Stimulated activated naive B cell treated with anti-CD40 and anti-IgM and Interleukin-4, amounts not matched to agents 10 μg/mL and 1 μg/mL and 100 μg/mL, for 72 hours (primary cell): ENCODE results near the gene POLR2L.
A peak's percentile ranks its signal among the peaks of the same experiment; 100 is the strongest.

Experiments
- ATAC-seq, 2 donors: fragments of 150-1000 bp; cut with Tn5 transposase; replicated peaks; 2 replicates each; pipeline ENCODE4 v1.10.0; 2021; ENCODE audit warnings: moderate library complexity in 1 of 2
- DNase-seq: peaks from one replicate; pipeline ENCODE4 v3.0.0; 2021
- H3K27ac Mint-ChIP-seq: one replicate; pipeline ENCODE4 v1.8.0; 2022; ENCODE audit warnings: mild to moderate bottlenecking, mixed read lengths
- H3K27me3 Mint-ChIP-seq, 2 donors: one replicate each; pipeline ENCODE4 v1.8.0; 2022; ENCODE audit warnings: mixed read lengths in 2 of 2
- H3K36me3 Mint-ChIP-seq, 2 donors: one replicate each; pipeline ENCODE4 v1.8.0; 2022; ENCODE audit warnings: mixed read lengths in 2 of 2, mild to moderate bottlenecking in 1 of 2
- H3K4me1 Mint-ChIP-seq, 2 donors: one replicate each; pipeline ENCODE4 v1.8.0; 2022; ENCODE audit warnings: mixed read lengths in 2 of 2, mild to moderate bottlenecking in 1 of 2
- H3K4me3 Mint-ChIP-seq, 2 donors: one replicate each; pipeline ENCODE4 v1.8.0; 2022; ENCODE audit warnings: mild to moderate bottlenecking in 2 of 2, mixed read lengths in 2 of 2, moderate library complexity in 1 of 2
- H3K9me3 Mint-ChIP-seq, 2 donors: one replicate each; pipeline ENCODE4 v1.8.0; 2022; ENCODE audit warnings: mixed read lengths in 2 of 2, mild to moderate bottlenecking in 1 of 2

Gene POLR2L

DNA sequence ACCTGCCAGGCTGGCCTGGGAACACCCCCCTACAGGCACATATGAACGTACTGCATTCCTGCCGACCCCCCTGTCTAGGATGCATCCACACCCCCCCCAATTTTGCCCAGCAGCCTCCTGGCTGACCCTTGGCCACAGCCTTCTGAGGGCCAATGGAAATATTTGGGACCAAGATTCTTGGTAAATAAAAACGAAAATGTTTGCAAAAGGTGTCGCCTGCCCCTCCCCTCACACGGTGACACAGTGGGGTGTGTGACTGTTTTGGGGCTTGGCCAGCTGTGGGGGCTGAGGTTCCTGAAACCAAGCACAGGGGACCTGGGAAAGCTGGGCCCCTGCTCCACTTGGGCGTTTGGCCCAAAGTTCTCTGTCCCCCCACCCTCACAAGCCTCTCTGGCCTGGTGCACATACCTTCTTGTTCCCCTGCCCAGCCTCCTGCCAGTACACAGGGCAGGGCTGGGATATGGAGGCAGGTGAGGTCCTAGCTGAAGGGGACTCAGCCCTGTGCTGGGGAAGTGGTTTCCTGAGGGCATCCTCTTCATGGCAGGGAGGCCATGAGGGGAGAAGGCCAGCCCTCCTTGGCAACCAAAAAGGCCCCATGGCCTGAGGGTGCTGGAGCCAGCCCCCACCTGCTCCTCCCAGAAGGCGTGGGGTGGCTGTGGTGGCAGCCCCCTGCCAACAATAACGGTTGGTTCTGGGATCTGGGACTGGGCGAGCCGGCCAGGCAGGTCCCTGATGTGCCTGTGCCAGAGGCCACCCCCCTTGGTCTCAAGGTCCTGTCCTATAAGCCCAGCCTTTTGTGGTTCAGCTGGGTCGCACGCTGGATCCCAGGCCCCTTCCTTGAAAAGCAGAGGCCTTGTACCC lies 16.7 kb downstream of the POLR2L start:
- no peaks in the 10 kb centered on the region for H3K9me3 Mint-ChIP-seq
- peaks cover 12 to 20% of the 10 kb centered on the region in 2 donors for H3K36me3 Mint-ChIP-seq
- H3K4me3 Mint-ChIP-seq: no peak overlapping the region
- peaks cover 29 to 49% of the 10 kb centered on the region in 2 donors for H3K4me1 Mint-ChIP-seq
- H3K27me3 Mint-ChIP-seq: peaks cover 28 to 33% of the 10 kb centered on the region in 2 donors
- DNase-seq (no peak), ATAC-seq (no peak)
- H3K27ac Mint-ChIP-seq: no peak overlapping the region

DNA sequence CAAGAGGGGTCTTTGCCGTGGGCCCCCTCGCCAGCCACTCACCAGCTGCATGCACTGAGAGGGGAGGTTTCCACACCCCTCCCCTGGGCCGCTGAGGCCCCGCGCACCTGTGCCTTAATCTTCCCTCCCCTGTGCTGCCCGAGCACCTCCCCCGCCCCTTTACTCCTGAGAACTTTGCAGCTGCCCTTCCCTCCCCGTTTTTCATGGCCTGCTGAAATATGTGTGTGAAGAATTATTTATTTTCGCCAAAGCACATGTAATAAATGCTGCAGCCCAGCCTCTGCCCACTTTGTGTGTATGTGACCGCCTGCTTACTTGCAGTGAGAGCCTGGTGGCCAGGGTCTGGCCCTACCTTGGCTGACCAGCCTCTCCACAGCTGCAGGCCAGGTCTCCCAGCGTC lies 17.4 kb downstream of the POLR2L start:
- H3K27me3 Mint-ChIP-seq: peaks cover 24 to 27% of the 10 kb centered on the region in 2 donors
- H3K36me3 Mint-ChIP-seq: peaks cover 12 to 20% of the 10 kb centered on the region in 2 donors
- no peak for DNase-seq
- no peak for ATAC-seq
- no peak overlapping the region for H3K4me3 Mint-ChIP-seq
- H3K9me3 Mint-ChIP-seq: no peaks in the 10 kb centered on the region
- H3K27ac Mint-ChIP-seq: no peak overlapping the region
- peaks cover 33 to 50% of the 10 kb centered on the region in 2 donors for H3K4me1 Mint-ChIP-seq

DNA sequence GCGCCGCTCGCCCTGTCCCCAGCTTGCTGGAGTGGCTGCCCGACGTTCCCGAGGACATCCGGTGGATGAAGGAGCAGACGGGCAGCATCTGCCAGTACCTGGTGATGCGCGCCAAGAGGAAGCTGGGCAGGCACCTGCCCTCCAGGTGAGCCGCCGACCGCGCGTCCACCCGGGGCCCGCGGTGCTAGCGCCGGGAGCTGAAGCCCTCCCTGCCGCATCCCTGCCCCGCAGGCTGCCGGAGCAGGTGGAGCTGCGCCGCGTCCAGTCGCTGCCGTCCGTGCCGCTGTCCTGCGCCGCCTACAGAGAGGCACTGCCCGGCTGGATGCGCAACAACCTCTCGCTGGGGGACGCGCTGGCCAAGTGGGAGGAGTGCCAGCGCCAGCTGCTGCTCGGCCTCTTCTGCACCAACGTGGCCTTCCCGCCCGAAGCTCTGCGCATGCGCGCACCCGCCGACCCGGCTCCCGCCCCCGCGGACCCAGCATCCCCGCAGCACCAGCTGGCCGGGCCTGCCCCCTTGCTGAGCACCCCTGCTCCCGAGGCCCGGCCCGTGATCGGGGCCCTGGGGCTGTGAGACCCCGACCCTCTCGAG lies 17.9 kb downstream of the POLR2L start:
- H3K36me3 Mint-ChIP-seq: peaks cover 12 to 20% of the 10 kb centered on the region in 2 donors
- DNase-seq (no peak), ATAC-seq (no peak)
- peaks cover 19 to 21% of the 10 kb centered on the region in 2 donors for H3K27me3 Mint-ChIP-seq
- peaks cover 31 to 47% of the 10 kb centered on the region in 2 donors for H3K4me1 Mint-ChIP-seq
- no peaks in the 10 kb centered on the region for H3K9me3 Mint-ChIP-seq
- H3K4me3 Mint-ChIP-seq: no peak overlapping the region
- no peak overlapping the region for H3K27ac Mint-ChIP-seq

DNA sequence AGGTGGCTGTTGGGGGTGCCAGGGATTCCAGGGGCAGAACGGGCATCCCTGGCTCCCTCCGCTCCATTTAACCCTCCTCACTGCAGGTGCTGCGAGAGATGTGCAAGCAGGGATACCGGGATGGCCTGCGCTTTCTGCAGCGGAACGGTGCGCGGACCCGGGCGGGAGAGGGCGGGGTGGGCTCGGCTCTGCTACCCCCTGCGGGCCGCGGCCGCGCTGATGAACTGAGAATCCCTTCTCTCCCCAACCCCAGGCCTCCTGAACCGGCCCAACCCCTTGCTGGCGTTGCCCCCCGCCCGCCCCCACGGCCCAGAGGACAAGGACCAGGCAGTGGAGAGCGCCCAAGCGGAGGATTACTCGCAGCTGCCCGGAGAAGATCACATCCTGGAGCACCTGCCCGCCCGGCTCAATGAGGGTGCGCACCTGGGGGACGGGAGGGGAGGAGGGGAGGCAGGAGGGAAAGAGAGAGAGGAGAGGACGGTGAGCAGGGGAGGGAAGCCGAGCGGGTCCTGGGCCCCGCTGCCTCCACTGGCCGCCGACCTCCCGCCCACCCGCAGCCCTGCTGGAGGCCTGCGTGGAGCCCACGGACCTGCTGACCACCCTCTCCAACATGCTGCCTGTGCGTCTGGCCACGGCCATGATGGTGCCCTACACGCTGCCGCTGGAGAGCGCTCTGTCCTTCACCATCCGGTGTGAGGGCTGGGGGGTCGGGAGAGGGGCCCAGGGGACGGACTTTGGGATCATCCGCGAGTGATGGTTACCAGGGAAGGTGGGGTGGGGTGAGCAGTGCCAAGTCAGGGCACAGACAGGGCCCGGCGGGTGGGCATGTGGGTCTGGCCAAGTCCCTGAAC lies 18.7 kb downstream of the POLR2L start:
- Mint-ChIP-seq H3K4me3 (no peak overlapping the region), H3K36me3 (peaks cover 12 to 20% of the 10 kb centered on the region in 2 donors), H3K4me1 (peaks cover 24 to 41% of the 10 kb centered on the region in 2 donors), H3K27me3 (peaks cover 12 to 14% of the 10 kb centered on the region in 2 donors), H3K9me3 (no peaks in the 10 kb centered on the region), H3K27ac (no peak overlapping the region)
- ATAC-seq: no peak
- DNase-seq: no peak

DNA sequence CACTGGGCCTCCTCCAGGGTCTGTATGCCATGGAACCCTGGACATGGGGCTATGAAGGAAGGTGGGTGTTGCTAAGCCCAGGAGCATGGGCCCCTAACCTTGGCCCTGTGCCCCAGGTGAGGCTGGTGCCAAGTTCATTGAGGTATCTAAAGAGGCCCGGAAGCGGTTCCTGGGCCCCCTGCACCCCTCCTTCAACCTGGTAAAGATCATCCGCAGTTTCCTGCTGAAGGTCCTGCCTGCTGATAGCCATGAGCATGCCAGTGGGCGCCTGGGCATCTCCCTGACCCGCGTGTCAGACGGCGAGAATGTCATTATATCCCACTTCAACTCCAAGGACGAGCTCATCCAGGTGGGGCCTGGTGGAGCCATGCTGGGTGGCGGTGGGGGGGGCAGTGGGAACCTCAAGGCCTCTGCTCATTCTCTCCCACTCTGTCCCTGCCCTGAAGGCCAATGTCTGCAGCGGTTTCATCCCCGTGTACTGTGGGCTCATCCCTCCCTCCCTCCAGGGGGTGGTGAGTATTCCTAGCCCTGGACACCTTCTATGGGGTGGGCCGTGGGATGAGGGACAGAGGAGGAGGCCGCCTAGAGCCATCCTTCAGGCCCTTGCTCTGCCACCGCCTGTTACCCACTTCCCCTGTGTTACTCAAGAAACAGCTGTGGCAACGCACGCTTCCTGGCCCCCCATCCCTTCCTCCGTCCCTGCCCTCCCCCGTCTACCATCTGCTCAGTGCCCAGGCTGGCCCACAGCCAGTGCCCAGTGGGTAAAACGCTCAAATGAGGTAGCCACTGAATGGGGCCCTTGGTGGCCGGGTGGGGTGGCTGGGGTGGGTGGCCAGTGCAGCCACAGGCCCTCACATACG lies 20.6 kb downstream of the POLR2L start:
- H3K27ac Mint-ChIP-seq: no peak overlapping the region
- H3K27me3 Mint-ChIP-seq: no peaks in the 10 kb centered on the region
- ATAC-seq (no peak), DNase-seq (no peak)
- H3K36me3 Mint-ChIP-seq: peaks cover 16 to 22% of the 10 kb centered on the region in 2 donors
- no peaks in the 10 kb centered on the region for H3K9me3 Mint-ChIP-seq
- H3K4me3 Mint-ChIP-seq: no peak overlapping the region
- peaks cover 12 to 32% of the 10 kb centered on the region in 2 donors for H3K4me1 Mint-ChIP-seq

DNA sequence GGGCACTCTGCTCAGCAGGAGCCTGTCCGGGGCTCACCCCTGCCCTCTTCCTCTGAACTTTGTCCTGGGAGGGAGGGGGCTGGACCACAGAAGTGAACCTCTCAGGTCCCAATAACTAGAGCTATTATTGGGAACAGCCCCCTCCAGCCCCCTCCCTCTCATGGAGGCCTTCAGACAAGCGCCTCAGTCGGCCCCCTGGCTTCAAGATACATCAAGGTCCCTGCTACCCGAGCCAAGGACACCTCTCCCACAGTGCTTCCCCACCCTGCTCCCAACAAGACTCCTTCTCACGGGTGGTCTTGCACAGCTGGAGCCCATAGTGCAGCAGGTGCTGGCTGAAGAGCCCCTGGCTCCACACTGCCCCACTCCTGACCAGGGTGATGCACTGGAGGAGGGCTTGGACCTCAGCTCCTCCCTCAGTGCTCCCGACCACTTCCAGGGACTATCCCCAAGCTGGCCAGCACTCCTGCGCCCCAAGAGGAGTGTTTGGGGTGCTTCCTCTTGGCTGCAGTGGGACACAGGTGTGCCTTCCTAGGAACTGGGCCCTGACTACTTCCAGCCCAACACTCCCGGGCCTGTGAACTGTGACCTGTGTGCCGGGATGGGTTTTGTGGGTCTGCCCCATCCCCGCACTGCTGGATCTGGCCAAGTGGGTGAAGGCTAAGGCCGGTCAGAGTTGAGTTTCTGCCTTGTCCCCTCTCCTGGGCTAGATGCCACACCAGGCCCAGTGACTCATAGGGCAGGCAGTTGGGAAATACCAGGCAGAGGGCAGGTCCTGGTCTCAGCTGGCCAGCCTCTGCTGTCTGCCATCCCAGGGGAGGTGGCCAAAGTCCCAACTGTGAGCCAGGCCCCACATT lies 21.4 kb downstream of the POLR2L start:
- DNase-seq: no peak
- H3K4me3 Mint-ChIP-seq: peak overlapping the region; percentile 85 to 87
- H3K27me3 Mint-ChIP-seq: no peaks in the 10 kb centered on the region
- no peaks in the 10 kb centered on the region for H3K9me3 Mint-ChIP-seq
- no peak for ATAC-seq
- peaks cover 14 to 32% of the 10 kb centered on the region in 2 donors for H3K4me1 Mint-ChIP-seq
- peak overlapping the region; percentile 65 for H3K27ac Mint-ChIP-seq
- H3K36me3 Mint-ChIP-seq: peaks cover 19 to 24% of the 10 kb centered on the region in 2 donors

DNA sequence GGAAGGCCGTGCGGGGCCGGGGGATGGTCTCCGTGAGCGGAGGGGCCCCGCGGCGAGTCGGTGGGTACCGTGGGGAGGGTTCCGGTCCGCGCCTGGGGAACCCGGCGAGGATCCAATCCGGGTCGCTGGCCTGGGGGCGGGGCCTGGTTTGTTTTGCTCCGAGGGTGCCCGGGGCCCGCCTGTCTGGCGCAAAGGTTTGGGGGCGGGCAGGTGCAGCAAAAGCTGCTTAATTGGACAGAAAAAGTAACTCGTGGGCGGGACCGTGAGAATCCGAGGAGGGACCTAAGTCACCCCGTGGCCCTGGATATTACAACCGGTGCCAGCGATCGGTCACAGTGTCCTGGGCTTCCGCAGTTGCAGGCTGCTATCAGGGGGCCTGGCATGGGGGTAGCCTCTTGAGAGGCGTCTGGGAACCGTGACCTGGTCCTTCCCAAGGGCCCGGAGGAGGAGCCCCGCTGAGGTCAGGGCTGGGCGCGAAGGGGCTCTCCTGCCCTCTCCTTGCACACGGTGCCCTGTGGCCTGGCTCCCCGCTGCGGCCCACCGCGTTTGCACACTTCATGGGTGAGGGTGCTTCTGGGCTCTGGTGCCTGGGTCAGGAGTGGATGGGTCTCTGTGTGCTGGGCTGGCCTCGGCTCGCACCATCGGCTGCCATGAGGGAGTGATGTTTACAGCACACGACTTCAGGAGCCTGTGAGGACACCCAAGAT lies 22.2 kb downstream of the POLR2L start:
- ATAC-seq: peak; percentile 77 to 82
- peak overlapping the region; percentile 94 for H3K27ac Mint-ChIP-seq

DNA sequence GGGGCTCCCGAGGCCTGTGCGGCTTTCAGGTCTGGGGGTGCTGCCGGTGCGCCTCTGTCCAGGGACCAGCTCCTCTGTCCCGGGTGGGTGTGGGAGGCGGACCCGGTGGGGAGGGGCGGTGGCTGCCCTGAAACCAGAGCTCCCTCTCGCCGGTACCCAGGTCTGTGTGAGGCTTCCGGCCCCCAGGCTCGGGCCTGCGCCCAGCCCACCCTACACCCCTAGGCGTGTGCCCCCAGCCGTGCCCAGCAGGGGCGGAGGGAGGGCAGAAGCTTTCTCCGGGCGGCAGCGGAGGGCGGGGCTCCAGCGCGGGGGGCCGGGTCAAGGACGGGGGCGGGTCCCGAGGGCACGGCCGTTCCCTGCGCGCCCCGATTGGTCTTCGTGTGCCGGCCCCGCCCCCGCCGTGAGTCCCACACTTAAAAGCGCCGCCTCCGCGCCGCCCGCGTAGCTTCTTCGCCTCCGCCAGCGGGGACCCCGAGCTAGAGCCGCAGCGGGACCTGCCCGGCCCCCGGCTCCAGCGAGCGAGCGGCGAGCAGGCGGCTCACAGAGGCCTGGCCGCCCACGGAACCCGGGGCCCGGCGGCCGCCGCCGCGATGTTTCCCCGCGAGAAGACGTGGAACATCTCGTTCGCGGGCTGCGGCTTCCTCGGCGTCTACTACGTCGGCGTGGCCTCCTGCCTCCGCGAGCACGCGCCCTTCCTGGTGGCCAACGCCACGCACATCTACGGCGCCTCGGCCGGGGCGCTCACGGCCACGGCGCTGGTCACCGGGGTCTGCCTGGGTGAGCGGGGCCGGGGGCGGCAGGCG lies 23.0 kb downstream of the POLR2L start:
- H3K4me3 Mint-ChIP-seq: peak overlapping the region; percentile 85 to 87
- peaks cover 14 to 32% of the 10 kb centered on the region in 2 donors for H3K4me1 Mint-ChIP-seq
- peak overlapping the region; percentile 94 for H3K27ac Mint-ChIP-seq

More for the DNA sequence above, 22.2 kb downstream of the POLR2L start:
- no peaks in the 10 kb centered on the region for H3K27me3 Mint-ChIP-seq
- peak; percentile 88 for DNase-seq
- peaks cover 16 to 18% of the 10 kb centered on the region in 2 donors for H3K36me3 Mint-ChIP-seq
- H3K4me3 Mint-ChIP-seq: peak overlapping the region; percentile 85 to 87
- H3K9me3 Mint-ChIP-seq: no peaks in the 10 kb centered on the region
- peaks cover 14 to 32% of the 10 kb centered on the region in 2 donors for H3K4me1 Mint-ChIP-seq

DNA sequence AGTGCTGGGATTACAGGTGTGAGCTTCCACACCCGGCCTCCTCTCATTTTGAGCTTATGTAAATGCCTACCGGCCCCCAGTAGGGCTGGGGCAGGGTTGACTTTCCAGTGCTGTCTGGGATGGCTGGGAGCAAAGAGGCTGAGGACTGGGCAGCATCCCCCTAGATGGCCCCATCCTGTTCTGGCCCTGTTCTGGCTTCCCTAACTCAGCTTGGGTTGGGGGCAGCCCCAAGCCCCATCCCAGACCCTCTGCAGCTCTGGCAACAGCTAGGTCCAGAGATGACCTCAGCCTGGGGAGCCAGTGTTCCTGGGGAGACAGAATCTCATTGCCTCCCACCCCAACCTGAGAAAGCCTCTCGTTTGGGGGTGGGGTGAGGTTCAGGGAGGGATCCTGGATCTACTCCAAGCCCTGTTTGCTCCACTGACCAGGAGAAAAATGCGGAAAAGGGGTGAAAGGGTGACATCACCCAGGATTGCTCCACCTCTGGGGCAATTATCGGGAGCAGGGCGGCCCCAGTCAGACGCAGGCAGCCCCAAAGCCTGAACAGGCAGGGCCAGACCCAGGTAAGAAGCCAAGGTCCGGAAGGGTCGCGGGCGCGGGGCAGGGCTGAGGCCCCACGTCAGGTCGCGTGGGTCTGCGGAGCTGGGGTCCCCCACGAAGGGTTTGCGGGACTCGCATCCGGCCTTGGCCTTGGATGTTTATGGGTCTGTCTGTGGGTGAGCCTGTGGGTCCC lies 23.8 kb downstream of the POLR2L start, which contains the start of gene PNPLA2:
Gene PNPLA2, plus strand, starts transcription at position 519 of the 733 bp plus-strand sequence. CDS start 805 bp downstream, outside the sequence.
- Mint-ChIP-seq H3K27me3 (no peaks in the 10 kb centered on the region), H3K36me3 (peaks cover 16% of the 10 kb centered on the region in 2 donors), H3K27ac (peak within 1 kb of the TSS; percentile 94), H3K9me3 (no peaks in the 10 kb centered on the region), H3K4me1 (peaks cover 17 to 32% of the 10 kb centered on the region in 2 donors), H3K4me3 (peak within 1 kb of the TSS; percentile 85 to 87)
- no peak for DNase-seq
- no peak for ATAC-seq

More for the DNA sequence above, 23.0 kb downstream of the POLR2L start:
- DNase-seq (peak; percentile 84), ATAC-seq (peak; percentile 76 to 82)
- Mint-ChIP-seq H3K9me3 (no peaks in the 10 kb centered on the region), H3K27me3 (no peaks in the 10 kb centered on the region), H3K36me3 (peaks cover 11 to 13% of the 10 kb centered on the region in 2 donors)

DNA sequence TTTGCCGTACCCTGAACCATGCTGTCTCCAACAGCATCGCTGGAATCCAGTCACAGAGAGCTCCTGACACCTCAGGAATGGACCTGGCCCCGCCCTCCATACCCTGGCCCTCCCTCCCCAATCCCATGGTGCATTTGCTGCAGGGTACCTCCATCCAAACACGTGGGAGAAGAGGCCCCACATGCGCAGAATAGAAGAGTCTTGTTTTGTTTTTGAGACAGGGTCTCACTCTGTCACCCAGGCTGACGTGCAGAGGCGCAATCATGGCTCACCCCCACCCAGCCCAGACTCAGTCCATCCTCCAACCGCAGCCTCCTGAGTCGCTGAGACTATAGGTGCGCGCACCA lies 25.9 kb downstream of the POLR2L start:
- Mint-ChIP-seq H3K27me3 (no peaks in the 10 kb centered on the region), H3K36me3 (peaks cover 22 to 35% of the 10 kb centered on the region in 2 donors), H3K9me3 (no peaks in the 10 kb centered on the region), H3K4me3 (no peak overlapping the region), H3K27ac (no peak overlapping the region), H3K4me1 (peaks cover 31 to 38% of the 10 kb centered on the region in 2 donors)
- no peak for DNase-seq
- no peak for ATAC-seq
